Measurements from ENCODE around the gene STOX2. TPM values are rescaled to one million over a fixed set of nuclear protein-coding genes. Genes with fewer than 3 reads are reported as not detected.
"Not testable (repeated sequence)": the region's sequence is repeated elsewhere in the genome, so short reads cannot be mapped to it uniquely, and the experiment has no call there.

STOX2 gene
- total RNA-seq, 1 donor from 2014 or later = not detected

DNA sequence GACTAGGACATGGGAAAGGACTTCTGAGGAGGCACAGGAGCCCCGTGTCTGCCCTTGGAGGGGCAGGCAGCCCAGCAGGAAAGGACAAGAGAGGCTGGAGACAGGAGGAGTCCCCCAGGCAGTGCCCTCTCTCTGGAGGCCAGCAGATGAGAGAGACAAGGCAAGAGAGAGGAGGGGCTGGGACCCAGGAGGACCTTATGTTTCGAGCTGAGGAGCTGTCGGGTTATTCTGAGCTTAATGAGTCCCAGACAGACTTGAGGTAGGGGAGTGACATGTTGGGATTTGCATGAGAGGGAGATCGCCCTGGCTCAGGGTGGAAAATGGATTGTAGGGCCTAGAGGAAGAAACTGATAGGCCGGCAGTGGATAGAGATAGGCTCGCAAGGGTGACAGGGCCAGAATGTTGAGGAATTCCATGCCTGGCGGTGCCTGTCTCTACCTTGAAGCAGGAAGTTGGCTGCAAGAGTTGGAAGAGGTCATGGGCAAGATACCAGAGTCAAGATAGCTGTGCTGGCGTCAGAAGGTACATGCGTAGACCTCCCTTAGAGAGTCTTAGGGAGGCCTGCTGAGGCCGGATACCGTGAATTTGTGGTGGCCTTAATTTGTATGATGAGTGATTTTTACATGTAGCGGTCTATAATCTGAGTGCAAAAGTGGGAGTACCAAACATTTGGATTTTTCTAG, 19.4 kb downstream of the STOX2 start:
- Mint-ChIP-seq H3K27me3 (ENCODE audit: low read depth) (peaks cover 4% of the 10 kb centered on the region), H3K27ac (no peak overlapping the region), H3K36me3 (ENCODE audit: low read depth) (no peaks in the 10 kb centered on the region), H3K4me3 (ENCODE audit: low read depth) (no peak overlapping the region), H3K4me1 (ENCODE audit: low read depth) (no peaks in the 10 kb centered on the region), H3K9me3 (no peaks in the 10 kb centered on the region)
- intact Hi-C loops (cut with micrococcal nuclease) = no loop called here
- no peak for DNase-seq (ENCODE audit: low spot score)

DNA sequence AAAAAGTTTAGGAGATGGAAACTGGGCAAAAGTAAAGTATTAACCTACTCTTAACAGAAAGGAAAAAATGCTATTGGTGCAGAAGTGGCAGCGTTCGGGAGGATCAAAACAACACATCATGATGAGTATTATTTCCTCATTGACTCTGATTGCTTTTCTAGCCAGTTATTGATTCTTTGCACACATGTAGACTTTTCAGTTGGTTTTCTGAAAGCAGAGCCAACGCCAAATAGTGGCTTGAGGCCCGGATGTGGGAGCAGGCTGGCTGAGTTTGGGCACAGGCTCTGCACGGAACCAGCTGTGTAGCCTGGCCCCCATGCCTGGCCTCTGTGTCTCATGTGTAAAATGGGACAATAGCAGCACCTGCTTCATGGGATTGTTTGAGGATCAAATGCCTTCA, 21.8 kb downstream of the STOX2 start:
- Mint-ChIP-seq H3K4me1 (ENCODE audit: low read depth) (no peaks in the 10 kb centered on the region), H3K9me3 (no peaks in the 10 kb centered on the region), H3K36me3 (ENCODE audit: low read depth) (no peaks in the 10 kb centered on the region), H3K27me3 (ENCODE audit: low read depth) (peaks cover 4% of the 10 kb centered on the region), H3K27ac (no peak overlapping the region), H3K4me3 (ENCODE audit: low read depth) (no peak overlapping the region)
- intact Hi-C loops (cut with micrococcal nuclease) = no loop called here
- DNase-seq (ENCODE audit: low spot score) = no peak

DNA sequence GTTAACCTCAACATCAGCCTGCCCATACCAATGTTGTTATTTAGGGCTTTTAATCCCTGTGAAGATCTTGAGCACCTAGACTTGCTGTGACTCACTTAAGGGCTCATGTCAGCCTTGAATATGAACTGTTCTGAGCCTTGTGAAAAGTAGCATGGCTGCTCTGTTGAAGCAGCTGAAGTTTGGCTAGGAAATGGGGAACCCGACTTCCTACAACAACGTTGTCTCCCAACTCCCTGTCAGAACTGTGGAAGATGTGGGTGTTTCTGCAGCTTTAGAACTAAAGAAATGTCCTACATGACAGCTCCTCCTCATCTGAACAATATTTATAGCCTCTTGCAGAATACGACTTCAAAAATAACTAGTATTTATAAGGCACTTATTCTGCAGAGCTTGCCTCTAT, 27.5 kb downstream of the STOX2 start:
- H3K27me3 Mint-ChIP-seq (ENCODE audit: low read depth) = no peaks in the 10 kb centered on the region
- intact Hi-C loops (cut with micrococcal nuclease) = no loop called here
- H3K4me1 Mint-ChIP-seq (ENCODE audit: low read depth) = no peaks in the 10 kb centered on the region
- H3K4me3 Mint-ChIP-seq (ENCODE audit: low read depth) = no peak overlapping the region
- no peaks in the 10 kb centered on the region for H3K36me3 Mint-ChIP-seq (ENCODE audit: low read depth)
- DNase-seq (ENCODE audit: low spot score) = no peak
- no peak overlapping the region for H3K27ac Mint-ChIP-seq
- H3K9me3 Mint-ChIP-seq = no peaks in the 10 kb centered on the region

DNA sequence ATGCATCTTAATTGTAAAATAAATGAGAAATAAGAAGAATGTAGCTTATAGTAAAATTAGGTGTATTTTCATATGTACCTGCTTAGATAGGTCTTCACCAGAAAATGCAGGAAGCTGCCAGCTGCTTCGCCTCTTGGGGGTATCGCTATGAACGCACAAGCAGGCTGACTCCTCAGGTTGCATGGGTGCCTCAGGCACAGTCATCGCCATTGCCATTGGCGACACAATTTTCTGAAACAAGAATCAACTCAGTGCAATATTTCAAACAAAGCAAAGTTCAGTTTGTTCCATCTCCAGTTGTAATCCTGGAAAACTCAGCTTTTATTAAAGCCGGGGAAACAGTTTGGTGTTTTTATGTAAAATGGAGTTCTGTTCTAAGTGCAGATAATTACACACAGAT, 29.7 kb downstream of the STOX2 start:
- intact Hi-C loops (cut with micrococcal nuclease) = no loop called here
- no peaks in the 10 kb centered on the region for H3K4me1 Mint-ChIP-seq (ENCODE audit: low read depth)
- H3K9me3 Mint-ChIP-seq = no peaks in the 10 kb centered on the region
- H3K27me3 Mint-ChIP-seq (ENCODE audit: low read depth) = no peaks in the 10 kb centered on the region
- H3K36me3 Mint-ChIP-seq (ENCODE audit: low read depth) = no peaks in the 10 kb centered on the region
- H3K27ac Mint-ChIP-seq = no peak overlapping the region
- DNase-seq (ENCODE audit: low spot score) = no peak
- H3K4me3 Mint-ChIP-seq (ENCODE audit: low read depth) = no peak overlapping the region

DNA sequence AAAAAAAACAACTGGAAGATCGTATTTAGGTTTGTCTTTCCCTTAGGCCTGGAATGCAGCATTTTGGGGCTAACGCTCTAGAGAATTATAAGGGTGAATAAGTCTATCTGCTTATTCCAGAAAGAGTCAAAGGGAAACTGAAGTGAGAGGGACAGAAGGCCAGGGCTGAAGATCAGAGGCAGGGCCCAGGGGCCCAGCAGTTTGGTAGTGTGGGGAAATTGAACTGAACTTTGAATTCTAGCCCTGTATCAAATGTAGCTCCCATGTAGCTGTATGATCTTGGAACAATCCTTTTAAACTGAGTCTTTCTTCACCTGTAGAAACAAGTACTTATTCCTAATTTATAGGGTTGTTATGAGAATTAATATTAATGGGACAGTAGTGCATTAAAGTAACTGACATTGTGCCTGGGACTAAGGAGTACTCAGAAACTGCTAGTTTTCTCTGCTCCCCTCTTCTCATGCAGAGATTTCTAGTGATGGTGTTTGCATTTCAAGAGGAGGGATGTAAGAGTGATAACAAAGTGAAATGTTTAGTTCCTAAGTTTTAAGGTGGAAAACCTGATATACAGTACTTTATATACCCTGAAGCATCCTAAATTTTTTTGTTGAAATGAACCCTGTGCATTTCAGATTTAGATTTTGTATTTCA, 30.4 kb downstream of the STOX2 start:
- H3K4me3 Mint-ChIP-seq (ENCODE audit: low read depth) = no peak overlapping the region
- no peaks in the 10 kb centered on the region for H3K9me3 Mint-ChIP-seq
- no peak for DNase-seq (ENCODE audit: low spot score)
- H3K36me3 Mint-ChIP-seq (ENCODE audit: low read depth) = no peaks in the 10 kb centered on the region
- no peaks in the 10 kb centered on the region for H3K4me1 Mint-ChIP-seq (ENCODE audit: low read depth)
- intact Hi-C loops (cut with micrococcal nuclease) = no loop called here
- H3K27me3 Mint-ChIP-seq (ENCODE audit: low read depth) = no peaks in the 10 kb centered on the region
- H3K27ac Mint-ChIP-seq = no peak overlapping the region

DNA sequence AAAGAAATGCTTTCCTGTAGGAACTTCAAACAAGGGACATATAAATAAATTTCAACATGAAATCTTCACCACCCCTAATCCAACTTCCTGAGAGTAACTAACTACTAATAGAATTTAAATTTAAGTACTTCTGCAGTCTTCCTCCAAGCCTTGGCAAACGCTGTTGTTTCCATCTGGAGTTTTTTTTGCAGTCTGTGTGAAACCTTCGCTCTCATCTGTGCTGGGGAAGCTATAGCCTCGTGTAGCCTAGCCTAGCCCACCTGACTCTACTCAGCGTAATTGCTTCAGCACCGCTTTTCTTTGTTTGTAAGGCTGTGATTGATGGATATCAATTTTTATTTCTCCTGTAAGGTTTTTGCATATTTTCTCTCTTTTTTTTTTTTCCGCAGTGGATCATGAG, 30.9 kb downstream of the STOX2 start:
- Mint-ChIP-seq H3K36me3 (ENCODE audit: low read depth) (no peaks in the 10 kb centered on the region), H3K9me3 (no peaks in the 10 kb centered on the region), H3K27me3 (ENCODE audit: low read depth) (no peaks in the 10 kb centered on the region), H3K4me1 (ENCODE audit: low read depth) (no peaks in the 10 kb centered on the region), H3K27ac (no peak overlapping the region), H3K4me3 (ENCODE audit: low read depth) (no peak overlapping the region)
- no peak for DNase-seq (ENCODE audit: low spot score)
- intact Hi-C loops (cut with micrococcal nuclease) = no loop called here

DNA sequence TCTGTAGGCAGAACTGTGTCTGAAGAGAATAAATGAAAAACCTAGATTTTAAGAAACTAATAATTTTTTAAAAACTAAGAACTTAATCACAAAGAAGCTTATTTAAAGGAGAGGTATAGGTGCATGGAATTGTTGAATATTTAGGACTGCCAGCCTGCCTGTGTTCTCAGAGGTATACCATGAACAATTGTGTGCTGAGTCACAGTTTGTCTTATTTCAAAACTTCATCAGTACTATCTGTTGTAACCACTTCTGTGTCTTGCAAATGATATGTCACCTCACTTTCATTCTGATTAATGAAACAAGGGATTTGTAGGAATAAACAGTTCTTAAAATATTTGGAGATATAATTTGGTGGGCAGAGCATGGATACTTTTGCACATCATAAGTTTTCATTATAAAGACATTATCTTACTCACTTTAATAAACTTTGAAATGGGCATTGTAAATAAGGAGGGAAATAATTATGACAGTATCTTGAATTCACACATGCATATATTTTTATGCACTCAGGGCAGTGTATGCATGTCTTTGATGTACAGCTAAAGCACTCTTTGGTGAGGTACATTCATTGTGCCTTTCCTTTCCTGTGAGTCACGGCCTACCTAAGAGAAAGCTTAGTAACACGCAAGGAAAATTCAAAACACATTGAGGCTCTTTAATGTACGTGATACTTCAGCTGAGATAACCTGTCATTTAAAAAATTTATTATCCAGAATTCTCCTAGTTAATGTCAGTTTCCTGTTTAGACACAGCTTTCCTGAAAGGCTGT, 31.7 kb downstream of the STOX2 start:
- DNase-seq (ENCODE audit: low spot score) = no peak
- Mint-ChIP-seq H3K27me3 (ENCODE audit: low read depth) (no peaks in the 10 kb centered on the region), H3K4me1 (ENCODE audit: low read depth) (no peaks in the 10 kb centered on the region), H3K4me3 (ENCODE audit: low read depth) (no peak overlapping the region), H3K27ac (no peak overlapping the region), H3K36me3 (ENCODE audit: low read depth) (no peaks in the 10 kb centered on the region), H3K9me3 (no peaks in the 10 kb centered on the region)
- intact Hi-C loops (cut with micrococcal nuclease) = no loop called here

DNA sequence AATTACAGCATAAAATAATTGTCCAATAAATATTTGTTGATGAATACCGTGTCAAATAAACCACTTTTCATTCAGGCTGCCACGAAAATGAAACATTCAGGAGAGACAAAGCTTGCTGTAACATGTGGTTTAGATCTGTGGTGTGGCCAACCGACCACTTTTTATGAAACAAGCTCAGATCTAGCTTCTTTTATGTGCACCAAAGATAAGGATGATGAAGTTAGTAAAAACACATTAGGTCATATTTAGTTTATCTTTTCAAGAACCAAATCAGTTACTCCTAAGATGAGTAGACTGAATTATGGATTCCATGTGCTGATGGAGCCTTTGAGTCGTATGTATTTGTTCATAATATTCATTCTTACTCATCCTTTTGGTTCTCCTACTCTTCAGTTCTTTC, 35.8 kb downstream of the STOX2 start:
- Mint-ChIP-seq H3K36me3 (ENCODE audit: low read depth) (no peaks in the 10 kb centered on the region), H3K27me3 (ENCODE audit: low read depth) (peaks cover 2% of the 10 kb centered on the region), H3K27ac (no peak overlapping the region), H3K4me3 (ENCODE audit: low read depth) (no peak overlapping the region), H3K9me3 (no peaks in the 10 kb centered on the region), H3K4me1 (ENCODE audit: low read depth) (no peaks in the 10 kb centered on the region)
- no peak for DNase-seq (ENCODE audit: low spot score)
- intact Hi-C loops (cut with micrococcal nuclease) = no loop called here

DNA sequence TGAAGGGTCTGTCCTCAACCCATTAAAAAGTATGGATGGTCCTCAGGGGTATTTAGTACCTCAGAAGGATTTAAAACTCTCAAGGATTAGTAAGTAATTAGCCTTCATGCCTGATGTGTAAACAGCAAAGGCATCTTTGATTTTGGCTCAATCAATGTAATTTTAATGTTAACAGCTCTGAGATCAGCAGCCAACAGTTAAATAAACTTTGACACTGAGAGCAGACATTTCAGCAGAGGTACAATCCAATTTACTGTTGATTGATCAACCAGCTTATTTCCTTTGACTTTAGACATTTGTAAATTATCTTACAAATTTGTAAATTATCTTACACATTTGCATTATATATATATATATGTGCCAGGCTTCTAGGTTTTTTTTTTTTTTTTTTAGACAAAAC, 36.9 kb downstream of the STOX2 start:
- Mint-ChIP-seq H3K9me3 (no peaks in the 10 kb centered on the region), H3K4me1 (ENCODE audit: low read depth) (no peaks in the 10 kb centered on the region), H3K27me3 (ENCODE audit: low read depth) (peaks cover 2% of the 10 kb centered on the region), H3K4me3 (ENCODE audit: low read depth) (no peak overlapping the region), H3K27ac (no peak overlapping the region), H3K36me3 (ENCODE audit: low read depth) (no peaks in the 10 kb centered on the region)
- DNase-seq (ENCODE audit: low spot score) = no peak
- intact Hi-C loops (cut with micrococcal nuclease) = no loop called here

DNA sequence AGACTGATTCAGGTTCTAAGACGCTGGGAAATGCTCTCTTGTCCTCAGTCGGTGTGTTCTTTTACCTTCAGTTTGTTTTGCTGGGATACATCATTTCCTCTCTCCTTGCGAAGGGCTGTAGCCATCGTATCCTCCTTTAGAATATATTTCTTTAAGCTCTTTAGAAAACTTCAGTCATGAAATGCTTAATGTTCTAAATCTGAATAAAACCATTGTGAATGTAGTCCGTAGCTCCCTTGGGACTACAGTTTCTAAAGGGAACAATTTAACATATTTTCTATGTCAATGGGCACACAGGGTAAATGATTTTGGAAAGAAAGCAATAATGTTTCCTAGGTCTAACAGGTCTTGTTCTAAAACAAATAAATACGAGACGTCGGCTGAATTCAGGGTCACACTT, 40.6 kb downstream of the STOX2 start:
- peaks cover 3% of the 10 kb centered on the region for H3K27me3 Mint-ChIP-seq (ENCODE audit: low read depth)
- no peak overlapping the region for H3K4me3 Mint-ChIP-seq (ENCODE audit: low read depth)
- intact Hi-C loops (cut with micrococcal nuclease) = no loop called here
- H3K9me3 Mint-ChIP-seq = no peaks in the 10 kb centered on the region
- no peaks in the 10 kb centered on the region for H3K36me3 Mint-ChIP-seq (ENCODE audit: low read depth)
- H3K4me1 Mint-ChIP-seq (ENCODE audit: low read depth) = no peaks in the 10 kb centered on the region
- no peak for DNase-seq (ENCODE audit: low spot score)
- H3K27ac Mint-ChIP-seq = no peak overlapping the region

DNA sequence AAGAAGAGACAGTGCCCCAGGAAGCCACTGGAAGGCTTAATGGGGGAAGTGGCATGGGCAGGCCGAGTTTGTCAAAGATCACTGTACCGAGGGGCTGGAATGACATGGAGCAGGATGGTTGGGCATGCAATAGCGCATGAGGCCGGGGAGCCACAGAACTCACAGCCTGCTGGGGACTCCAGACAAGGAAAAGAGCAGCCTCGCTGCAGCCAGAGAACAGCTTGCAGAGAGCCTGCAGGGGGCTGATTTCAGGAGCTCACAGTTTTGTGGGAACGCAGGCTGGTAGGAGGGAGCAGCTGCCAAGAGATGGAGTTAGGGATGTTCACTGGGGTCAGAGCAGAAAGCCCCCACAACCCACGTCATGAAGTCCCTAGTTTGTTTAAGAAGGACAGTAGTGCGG, 45.4 kb downstream of the STOX2 start:
- no peaks in the 10 kb centered on the region for H3K36me3 Mint-ChIP-seq (ENCODE audit: low read depth)
- no peak for DNase-seq (ENCODE audit: low spot score)
- H3K9me3 Mint-ChIP-seq = no peaks in the 10 kb centered on the region
- intact Hi-C loops (cut with micrococcal nuclease) = no loop called here
- H3K27me3 Mint-ChIP-seq (ENCODE audit: low read depth) = peaks cover 2% of the 10 kb centered on the region
- no peak overlapping the region for H3K4me3 Mint-ChIP-seq (ENCODE audit: low read depth)
- H3K4me1 Mint-ChIP-seq (ENCODE audit: low read depth) = no peaks in the 10 kb centered on the region
- no peak overlapping the region for H3K27ac Mint-ChIP-seq

DNA sequence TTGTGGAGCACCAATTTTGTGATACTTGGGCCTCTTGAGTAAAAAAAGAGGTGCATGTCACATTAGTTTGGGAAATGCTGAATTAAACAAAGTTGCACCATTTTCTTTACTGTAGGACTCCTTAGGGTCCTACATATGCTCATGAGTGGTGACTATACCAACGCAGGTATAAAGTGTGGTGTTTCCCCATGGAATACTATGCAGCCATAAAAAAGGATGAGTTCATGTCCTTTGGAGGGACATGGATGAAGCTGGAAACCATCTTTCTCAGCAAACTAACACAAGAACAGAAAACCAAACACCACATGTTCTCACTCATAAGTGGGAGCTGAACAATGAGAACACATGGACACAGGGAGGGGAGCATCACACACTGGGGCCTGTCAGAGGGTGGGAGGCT, 47.5 kb downstream of the STOX2 start:
- H3K27ac Mint-ChIP-seq; H3K4me1 Mint-ChIP-seq (ENCODE audit: low read depth); H3K9me3 Mint-ChIP-seq; H3K36me3 Mint-ChIP-seq (ENCODE audit: low read depth); H3K4me3 Mint-ChIP-seq (ENCODE audit: low read depth); intact Hi-C loops (cut with micrococcal nuclease); DNase-seq (ENCODE audit: low spot score); H3K27me3 Mint-ChIP-seq (ENCODE audit: low read depth): not testable (repeated sequence)

DNA sequence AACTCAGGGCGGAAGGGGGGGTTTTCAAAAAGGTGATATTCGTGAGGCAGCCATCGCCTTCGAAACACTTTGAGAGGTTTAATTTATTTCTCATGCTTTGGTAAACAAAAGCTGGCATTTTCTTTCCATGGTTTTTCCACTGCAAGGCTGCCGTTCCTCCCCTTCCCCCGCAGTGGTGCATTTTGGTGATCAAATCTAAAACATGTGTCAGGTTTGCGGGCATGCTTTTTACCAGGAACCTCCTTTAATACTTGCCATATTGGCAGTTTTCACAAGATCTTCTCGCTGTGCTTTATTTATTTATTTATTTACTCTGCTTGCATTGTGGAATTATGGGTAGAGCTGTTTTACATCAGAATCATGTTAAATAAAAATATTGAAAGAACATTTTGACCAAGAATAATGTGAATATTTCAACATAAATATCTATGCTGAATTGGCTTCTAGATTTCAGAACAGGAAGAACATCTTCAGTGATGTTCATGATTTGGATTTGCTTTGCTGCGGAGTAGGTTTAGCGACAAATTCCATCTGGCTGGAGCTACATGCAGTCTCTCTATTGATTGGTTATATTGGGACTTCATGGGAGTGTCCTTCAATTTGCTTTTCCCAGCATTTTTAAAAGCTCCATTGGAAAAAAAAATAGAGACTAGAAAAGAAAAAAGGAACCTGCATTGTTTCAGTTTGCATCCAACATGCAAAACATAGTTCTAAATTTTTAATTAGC, 54.4 kb downstream of the STOX2 start:
- H3K4me3 Mint-ChIP-seq (ENCODE audit: low read depth) = no peak overlapping the region
- H3K36me3 Mint-ChIP-seq (ENCODE audit: low read depth) = no peaks in the 10 kb centered on the region
- H3K27ac Mint-ChIP-seq = no peak overlapping the region
- intact Hi-C loops (cut with micrococcal nuclease) = no loop called here
- no peaks in the 10 kb centered on the region for H3K4me1 Mint-ChIP-seq (ENCODE audit: low read depth)
- H3K9me3 Mint-ChIP-seq = no peaks in the 10 kb centered on the region
- H3K27me3 Mint-ChIP-seq (ENCODE audit: low read depth) = peaks cover 5% of the 10 kb centered on the region
- DNase-seq (ENCODE audit: low spot score) = no peak

Measured in activated T-helper 2 cell treated with anti-CD3 and anti-CD28 coated beads, Interferon-gamma antibody, Interleukin-2, Interleukin-4, amounts not matched to agents 10 μg/mL and 5 μg/mL and 100 μg/mL, durations not matched to agents 14 hours and 24 hours and 36 hours (primary cell).